Effector memory CD8-positive, alpha-beta T cell (primary cell): ENCODE data around the gene AQP1.

Experiments used
- ATAC-seq: fragments of 150-1000 bp; cut with Tn5 transposase; replicated peaks from 2 replicates; pipeline ENCODE4 v1.10.0; 2021; ENCODE audit warnings: mild to moderate bottlenecking, moderate library complexity
- DNase-seq, 3 experiments: peaks; one replicate each; pipeline ENCODE4 v3.0.0; 2021
- H3K27ac Mint-ChIP-seq, 2 donors: one replicate each; pipeline ENCODE4 v1.8.0; 2022; ENCODE audit warnings: mild to moderate bottlenecking in 2 of 2, mixed read lengths in 2 of 2, moderate library complexity in 2 of 2
- H3K27me3 Mint-ChIP-seq, 2 donors: one replicate each; pipeline ENCODE4 v1.8.0; 2022; ENCODE audit warnings: mixed read lengths in 2 of 2
- H3K36me3 Mint-ChIP-seq: one replicate; pipeline ENCODE4 v1.8.0; 2022; ENCODE audit warnings: mild to moderate bottlenecking, moderate library complexity, mixed read lengths; ENCODE audit not compliant: insufficient read depth
- H3K4me1 Mint-ChIP-seq, 2 donors: one replicate each; pipeline ENCODE4 v1.8.0; 2022; ENCODE audit warnings: low read depth in 2 of 2, mixed read lengths in 2 of 2
- H3K4me3 Mint-ChIP-seq, 2 donors: one replicate each; pipeline ENCODE4 v1.8.0; 2022; ENCODE audit warnings: mild to moderate bottlenecking in 2 of 2, mixed read lengths in 2 of 2, moderate library complexity in 2 of 2
- H3K9me3 Mint-ChIP-seq, 2 donors: one replicate each; pipeline ENCODE4 v1.8.0; 2022; ENCODE audit warnings: mixed read lengths in 2 of 2

The AQP1 gene

GRCh38 chr7:30874656-30875302, 36.9 kb upstream of the AQP1 start:
- Mint-ChIP-seq H3K36me3 (no peaks in the 10 kb centered on the region), H3K4me3 (no peak overlapping the region), H3K4me1 (no peaks in the 10 kb centered on the region), H3K27me3 (peaks cover 0 to 5% of the 10 kb centered on the region in 2 donors), H3K27ac (no peak overlapping the region), H3K9me3 (no peaks in the 10 kb centered on the region)
- no peak for ATAC-seq
- no peak for DNase-seq

GRCh38 chr7:30877015-30877769, 34.5 kb upstream of the AQP1 start:
- H3K27ac Mint-ChIP-seq = peak overlapping the region in 1 of 2 donors; percentile 9
- ATAC-seq (no peak), DNase-seq (no peak)
- H3K4me3 Mint-ChIP-seq = no peak overlapping the region
- H3K9me3 Mint-ChIP-seq = no peaks in the 10 kb centered on the region
- H3K4me1 Mint-ChIP-seq = no peaks in the 10 kb centered on the region
- H3K36me3 Mint-ChIP-seq = no peaks in the 10 kb centered on the region
- H3K27me3 Mint-ChIP-seq = peaks cover 0 to 5% of the 10 kb centered on the region in 2 donors

GRCh38 chr7:30877993-30878392, 33.7 kb upstream of the AQP1 start:
- Mint-ChIP-seq H3K9me3 (no peaks in the 10 kb centered on the region), H3K36me3 (no peaks in the 10 kb centered on the region), H3K4me3 (no peak overlapping the region), H3K27ac (no peak overlapping the region), H3K4me1 (no peaks in the 10 kb centered on the region), H3K27me3 (peaks cover 0 to 5% of the 10 kb centered on the region in 2 donors)
- ATAC-seq (no peak), DNase-seq (no peak)

- Mint-ChIP-seq H3K27me3 (peaks cover 0 to 5% of the 10 kb centered on the region in 2 donors), H3K4me3 (no peak overlapping the region), H3K36me3 (no peaks in the 10 kb centered on the region), H3K27ac (no peak overlapping the region), H3K4me1 (no peaks in the 10 kb centered on the region), H3K9me3 (no peaks in the 10 kb centered on the region)
- ATAC-seq (no peak), DNase-seq (no peak)
Observed at GRCh38 chr7:30879139-30880124, 32.2 kb upstream of the AQP1 start.

- Mint-ChIP-seq H3K36me3 (no peaks in the 10 kb centered on the region), H3K27ac (no peak overlapping the region), H3K4me3 (no peak overlapping the region), H3K27me3 (peaks cover 0 to 5% of the 10 kb centered on the region in 2 donors), H3K4me1 (no peaks in the 10 kb centered on the region), H3K9me3 (no peaks in the 10 kb centered on the region)
- no peak for ATAC-seq
- no peak for DNase-seq
Observed at GRCh38 chr7:30880125-30880720, 31.4 kb upstream of the AQP1 start.

- no peak overlapping the region for H3K4me3 Mint-ChIP-seq
- H3K9me3 Mint-ChIP-seq = no peaks in the 10 kb centered on the region
- ATAC-seq (no peak), DNase-seq (no peak)
- H3K27ac Mint-ChIP-seq = no peak overlapping the region
- peaks cover 0 to 5% of the 10 kb centered on the region in 2 donors for H3K27me3 Mint-ChIP-seq
- H3K36me3 Mint-ChIP-seq = no peaks in the 10 kb centered on the region
- no peaks in the 10 kb centered on the region for H3K4me1 Mint-ChIP-seq
Observed at GRCh38 chr7:30880941-30881340, 30.7 kb upstream of the AQP1 start.

- Mint-ChIP-seq H3K27ac (no peak overlapping the region), H3K4me3 (no peak overlapping the region), H3K4me1 (no peaks in the 10 kb centered on the region), H3K36me3 (no peaks in the 10 kb centered on the region), H3K27me3 (peaks cover 2 to 5% of the 10 kb centered on the region in 2 donors), H3K9me3 (no peaks in the 10 kb centered on the region)
- DNase-seq (no peak), ATAC-seq (no peak)
Observed at GRCh38 chr7:30881448-30881847, 30.2 kb upstream of the AQP1 start.

GRCh38 chr7:30884881-30885280, 26.8 kb upstream of the AQP1 start:
- DNase-seq = no peak
- Mint-ChIP-seq H3K4me3 (no peak overlapping the region), H3K27me3 (peaks cover 0 to 12% of the 10 kb centered on the region in 2 donors), H3K4me1 (no peaks in the 10 kb centered on the region), H3K36me3 (no peaks in the 10 kb centered on the region), H3K9me3 (no peaks in the 10 kb centered on the region), H3K27ac (no peak overlapping the region)
- no peak for ATAC-seq

GRCh38 chr7:30886608-30887011, 25.0 kb upstream of the AQP1 start:
- no peak overlapping the region for H3K4me3 Mint-ChIP-seq
- DNase-seq (no peak), ATAC-seq (no peak)
- no peaks in the 10 kb centered on the region for H3K4me1 Mint-ChIP-seq
- no peaks in the 10 kb centered on the region for H3K36me3 Mint-ChIP-seq
- peaks cover 0 to 12% of the 10 kb centered on the region in 2 donors for H3K27me3 Mint-ChIP-seq
- peaks cover 0 to 2% of the 10 kb centered on the region in 2 donors for H3K9me3 Mint-ChIP-seq
- H3K27ac Mint-ChIP-seq = no peak overlapping the region

- H3K27ac Mint-ChIP-seq = no peak overlapping the region
- H3K36me3 Mint-ChIP-seq = no peaks in the 10 kb centered on the region
- DNase-seq (no peak), ATAC-seq (no peak)
- peaks cover 0 to 17% of the 10 kb centered on the region in 2 donors for H3K27me3 Mint-ChIP-seq
- peaks cover 0 to 2% of the 10 kb centered on the region in 2 donors for H3K9me3 Mint-ChIP-seq
- no peak overlapping the region for H3K4me3 Mint-ChIP-seq
- no peaks in the 10 kb centered on the region for H3K4me1 Mint-ChIP-seq
Observed at GRCh38 chr7:30887464-30887872, 24.2 kb upstream of the AQP1 start.

GRCh38 chr7:30888747-30889146, 22.9 kb upstream of the AQP1 start:
- DNase-seq (no peak), ATAC-seq (no peak)

GRCh38 chr7:30890226-30890625, 21.4 kb upstream of the AQP1 start:
- ATAC-seq (no peak), DNase-seq (no peak)
- Mint-ChIP-seq H3K36me3 (no peaks in the 10 kb centered on the region), H3K4me1 (no peaks in the 10 kb centered on the region), H3K27ac (no peak overlapping the region), H3K4me3 (no peak overlapping the region), H3K27me3 (peaks cover 0 to 33% of the 10 kb centered on the region in 2 donors), H3K9me3 (peaks cover 0 to 2% of the 10 kb centered on the region in 2 donors)

More at GRCh38 chr7:30888747-30889146, 22.9 kb upstream of the AQP1 start:
- Mint-ChIP-seq H3K4me1 (no peaks in the 10 kb centered on the region), H3K27me3 (peaks cover 0 to 22% of the 10 kb centered on the region in 2 donors), H3K36me3 (no peaks in the 10 kb centered on the region), H3K27ac (no peak overlapping the region), H3K9me3 (peaks cover 0 to 2% of the 10 kb centered on the region in 2 donors), H3K4me3 (no peak overlapping the region)

GRCh38 chr7:30893357-30893756, 18.3 kb upstream of the AQP1 start:
- Mint-ChIP-seq H3K4me1 (no peaks in the 10 kb centered on the region), H3K27me3 (peaks cover 5 to 30% of the 10 kb centered on the region in 2 donors), H3K4me3 (no peak overlapping the region), H3K27ac (no peak overlapping the region), H3K9me3 (peaks cover 0 to 2% of the 10 kb centered on the region in 2 donors), H3K36me3 (peaks cover 2% of the 10 kb centered on the region)
- DNase-seq (no peak), ATAC-seq (no peak)
